HepG2 (cell line): ENCODE results near the gene FCER1G. TPM values are rescaled to one million over a fixed set of nuclear protein-coding genes. Genes with fewer than 3 reads are reported as not detected.

Source experiments
- BRF2 ChIP-seq: sonication (generic); formaldehyde crosslinking; IDR thresholded peaks from 2 replicates; pipeline ENCODE4 v1.8.1; 2022; ENCODE audit warnings: mild to moderate bottlenecking, missing genetic modification reagents
- ESRRA ChIP-seq: sonication (generic); formaldehyde crosslinking; IDR thresholded peaks from 2 replicates; pipeline ENCODE4 v1.5.1; 2020; ENCODE audit warnings: mild to moderate bottlenecking, low read depth, missing genetic modification reagents
- FOSL2 ChIP-seq: sonication (generic); formaldehyde crosslinking; IDR thresholded peaks from 2 replicates; pipeline ENCODE4 v1.4.0; 2020; ENCODE audit warnings: missing genetic modification reagents
- HMGA1 ChIP-seq: sonication (generic); formaldehyde crosslinking; conservative IDR thresholded peaks from 2 replicates; pipeline ENCODE4 v1.4.0; 2020; ENCODE audit warnings: missing genetic modification reagents
- JUN ChIP-seq: sonication (generic); formaldehyde crosslinking; IDR thresholded peaks from 2 replicates; pipeline ENCODE4 v1.4.0; 2020; ENCODE audit warnings: mild to moderate bottlenecking, missing genetic modification reagents
- MED1 ChIP-seq: sonication (generic); formaldehyde crosslinking; IDR thresholded peaks from 2 replicates; pipeline ENCODE4 v1.4.0; 2020; ENCODE audit warnings: missing genetic modification reagents
- MLLT10 ChIP-seq: sonication (generic); formaldehyde crosslinking; IDR thresholded peaks from 2 replicates; pipeline ENCODE4 v1.4.0; 2020; ENCODE audit warnings: missing genetic modification reagents
- RNF2 ChIP-seq: fragments of 450-650 bp; conservative IDR thresholded peaks from 2 replicates; pipeline ENCODE4 v1.6.1; 2016; ENCODE audit warnings: low read depth
- SIN3A ChIP-seq: IDR thresholded peaks from 2 replicates; pipeline ENCODE4 v1.6.1; 2011; ENCODE audit warnings: low read depth, mild to moderate bottlenecking, control low read depth, low read length, borderline replicate concordance
- SMARCC2 ChIP-seq: fragments of 450-650 bp; IDR thresholded peaks from 2 replicates; pipeline ENCODE4 v1.6.1; 2017; ENCODE audit warnings: antibody characterized with exemption, mild to moderate bottlenecking
- TEAD3 ChIP-seq: optimal IDR thresholded peaks from 2 replicates; pipeline ENCODE3; 2016; ENCODE audit warnings: borderline replicate concordance
- THAP11 ChIP-seq: IDR thresholded peaks from 2 replicates; pipeline ENCODE4 v1.6.1; 2016; ENCODE audit warnings: missing biosample characterization, missing genetic modification reagents
- THAP8 ChIP-seq: sonication (generic); formaldehyde crosslinking; IDR thresholded peaks from 2 replicates; pipeline ENCODE4 v1.5.1; 2020; ENCODE audit warnings: missing genetic modification reagents, mild to moderate bottlenecking, borderline replicate concordance
- ZNF121 ChIP-seq: sonication (generic); formaldehyde crosslinking; IDR thresholded peaks from 2 replicates; pipeline ENCODE4 v1.5.0; 2020; ENCODE audit warnings: mild to moderate bottlenecking, missing genetic modification reagents
- ZNF160 ChIP-seq: sonication (generic); formaldehyde crosslinking; IDR thresholded peaks from 2 replicates; pipeline ENCODE4 v1.8.0; 2022; ENCODE audit warnings: mild to moderate bottlenecking, inconsistent platforms, missing genetic modification reagents
- ZNF558 ChIP-seq: sonication (generic); formaldehyde crosslinking; IDR thresholded peaks from 2 replicates; pipeline ENCODE4 v1.9.0; 2022; ENCODE audit warnings: mild to moderate bottlenecking, missing genetic modification reagents, borderline replicate concordance
- ZNF629 ChIP-seq: sonication (generic); formaldehyde crosslinking; conservative IDR thresholded peaks from 2 replicates; pipeline ENCODE4 v1.5.0; 2020; ENCODE audit warnings: missing genetic modification reagents
- ZNF792 ChIP-seq: IDR thresholded peaks from 2 replicates; pipeline ENCODE4 v1.6.1; 2016
- ZNF816 ChIP-seq: sonication (generic); formaldehyde crosslinking; IDR thresholded peaks from 2 replicates; pipeline ENCODE4 v1.8.0; 2022; ENCODE audit warnings: missing genetic modification reagents, mild to moderate bottlenecking, borderline replicate concordance
- polyA plus RNA-seq, 8 experiments: library from polyadenylated mRNA; depleted of rRNA in 3 of 8; stranded (reverse) in 7 of 8; unstranded in 1 of 8; fragments of >200 nt; fragmentation: Illumina TruSeq in 4 of 8; extraction: Trizol in 4 of 8; gene quantifications; 2 replicates each; pipeline versions ENCODE4 v1.2.1 to v1.2.3, GENCODE V29; 2011 to 2016; ENCODE audit warnings: low read depth in 4 of 8, missing spikeins in 1 of 8, mixed read lengths in 1 of 8; ENCODE audit not compliant: insufficient read depth in 1 of 8
- total RNA-seq, 5 experiments: library from RNA; depleted of rRNA; stranded (reverse); fragments of >200 nt; fragmentation: Illumina TruSeq; extraction: Trizol; gene quantifications; 2 replicates each; pipeline ENCODE4 v1.2.3, GENCODE V29; 2016; ENCODE audit warnings: low read depth in 1 of 5
- TF ChIP-seq, protein P1 (sequence below): sonication (generic); formaldehyde crosslinking; IDR thresholded peaks from 2 replicates; pipeline ENCODE4 v1.4.0; 2020; ENCODE audit warnings: missing genetic modification reagents
- TF ChIP-seq, protein P2 (sequence below): sonication (generic); formaldehyde crosslinking; IDR thresholded peaks from 2 replicates; pipeline ENCODE4 v1.4.0; 2020; ENCODE audit warnings: missing genetic modification reagents, mild to moderate bottlenecking, borderline replicate concordance
- TF ChIP-seq, protein P3 (sequence below): sonication (generic); formaldehyde crosslinking; IDR thresholded peaks from 2 replicates; pipeline ENCODE4 v1.9.0; 2022; ENCODE audit warnings: low read depth, missing genetic modification reagents

FCER1G gene
- total and polyA plus RNA-seq, 2 of the 13 experiments (the other 11 are each of a cell fraction or from before 2014, with no cell fraction given), result 1.3 to 6.4 TPM

DNA sequence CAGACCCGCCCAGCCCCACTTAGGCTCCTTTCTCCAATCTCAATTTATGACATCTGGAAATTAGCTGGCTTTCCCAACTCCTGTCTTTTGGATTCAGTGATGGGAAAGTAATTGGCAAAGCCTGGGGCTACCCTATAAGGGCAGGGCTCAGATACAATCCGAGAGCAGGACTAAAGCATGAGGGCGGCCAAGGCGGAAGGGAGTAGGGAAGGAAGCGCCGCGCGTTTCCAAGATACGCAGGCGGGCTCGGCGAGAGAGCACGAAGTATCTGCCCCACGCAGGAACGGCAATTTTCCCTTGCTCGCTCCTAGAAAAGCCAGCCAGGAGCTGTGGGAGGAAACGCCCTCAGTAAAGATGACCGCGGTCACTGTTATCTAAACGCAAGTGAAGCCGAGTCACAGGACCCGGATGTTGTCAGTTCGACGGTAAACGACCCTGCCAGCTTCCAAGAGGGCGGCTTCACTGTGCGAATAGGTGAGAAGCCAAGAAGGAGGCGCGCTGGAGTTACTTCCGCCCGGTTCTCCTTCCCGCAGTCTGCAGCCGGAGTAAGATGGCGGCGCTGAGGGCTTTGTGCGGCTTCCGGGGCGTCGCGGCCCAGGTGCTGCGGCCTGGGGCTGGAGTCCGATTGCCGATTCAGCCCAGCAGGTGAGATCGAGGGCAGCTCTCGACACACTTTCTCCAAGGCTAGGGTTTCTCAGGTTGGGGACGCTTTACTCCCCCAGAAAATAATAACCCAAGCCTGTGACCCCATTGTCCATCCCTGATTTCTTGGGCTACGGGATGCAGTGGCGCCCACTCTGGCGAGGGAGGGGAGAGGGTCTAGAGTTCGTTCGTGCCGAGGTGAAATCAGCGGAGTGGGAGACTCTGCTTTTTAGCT lies 13.0 kb upstream of the FCER1G start, which contains the start of gene NDUFS2 (continued):
- TF ChIP-seq, protein P1, sequence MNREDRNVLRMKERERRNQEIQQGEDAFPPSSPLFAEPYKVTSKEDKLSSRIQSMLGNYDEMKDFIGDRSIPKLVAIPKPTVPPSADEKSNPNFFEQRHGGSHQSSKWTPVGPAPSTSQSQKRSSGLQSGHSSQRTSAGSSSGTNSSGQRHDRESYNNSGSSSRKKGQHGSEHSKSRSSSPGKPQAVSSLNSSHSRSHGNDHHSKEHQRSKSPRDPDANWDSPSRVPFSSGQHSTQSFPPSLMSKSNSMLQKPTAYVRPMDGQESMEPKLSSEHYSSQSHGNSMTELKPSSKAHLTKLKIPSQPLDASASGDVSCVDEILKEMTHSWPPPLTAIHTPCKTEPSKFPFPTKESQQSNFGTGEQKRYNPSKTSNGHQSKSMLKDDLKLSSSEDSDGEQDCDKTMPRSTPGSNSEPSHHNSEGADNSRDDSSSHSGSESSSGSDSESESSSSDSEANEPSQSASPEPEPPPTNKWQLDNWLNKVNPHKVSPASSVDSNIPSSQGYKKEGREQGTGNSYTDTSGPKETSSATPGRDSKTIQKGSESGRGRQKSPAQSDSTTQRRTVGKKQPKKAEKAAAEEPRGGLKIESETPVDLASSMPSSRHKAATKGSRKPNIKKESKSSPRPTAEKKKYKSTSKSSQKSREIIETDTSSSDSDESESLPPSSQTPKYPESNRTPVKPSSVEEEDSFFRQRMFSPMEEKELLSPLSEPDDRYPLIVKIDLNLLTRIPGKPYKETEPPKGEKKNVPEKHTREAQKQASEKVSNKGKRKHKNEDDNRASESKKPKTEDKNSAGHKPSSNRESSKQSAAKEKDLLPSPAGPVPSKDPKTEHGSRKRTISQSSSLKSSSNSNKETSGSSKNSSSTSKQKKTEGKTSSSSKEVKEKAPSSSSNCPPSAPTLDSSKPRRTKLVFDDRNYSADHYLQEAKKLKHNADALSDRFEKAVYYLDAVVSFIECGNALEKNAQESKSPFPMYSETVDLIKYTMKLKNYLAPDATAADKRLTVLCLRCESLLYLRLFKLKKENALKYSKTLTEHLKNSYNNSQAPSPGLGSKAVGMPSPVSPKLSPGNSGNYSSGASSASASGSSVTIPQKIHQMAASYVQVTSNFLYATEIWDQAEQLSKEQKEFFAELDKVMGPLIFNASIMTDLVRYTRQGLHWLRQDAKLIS (CRISPR knock-in tag), result no peak
- 0 out of 2 replicates have a peak, but pooled peaks have one; percentile 77 for TF ChIP-seq BRF2 (CRISPR knock-in tag)
- peak; percentile 55 for TF ChIP-seq MED1 (CRISPR knock-in tag)
- TF ChIP-seq THAP8 (CRISPR knock-in tag), result no peak
- no peak for TF ChIP-seq ZNF816
- TF ChIP-seq, protein P2, sequence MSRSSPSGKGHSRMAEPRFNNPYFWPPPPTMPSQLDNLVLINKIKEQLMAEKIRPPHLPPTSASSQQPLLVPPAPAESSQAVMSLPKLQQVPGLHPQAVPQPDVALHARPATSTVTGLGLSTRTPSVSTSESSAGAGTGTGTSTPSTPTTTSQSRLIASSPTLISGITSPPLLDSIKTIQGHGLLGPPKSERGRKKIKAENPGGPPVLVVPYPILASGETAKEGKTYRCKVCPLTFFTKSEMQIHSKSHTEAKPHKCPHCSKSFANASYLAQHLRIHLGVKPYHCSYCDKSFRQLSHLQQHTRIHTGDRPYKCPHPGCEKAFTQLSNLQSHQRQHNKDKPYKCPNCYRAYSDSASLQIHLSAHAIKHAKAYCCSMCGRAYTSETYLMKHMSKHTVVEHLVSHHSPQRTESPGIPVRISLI, result no peak
- no peak for TF ChIP-seq SIN3A
- TF ChIP-seq ZNF792 (CRISPR knock-in tag), result peak; percentile 54; the same call in 1 of the 2 replicates
- TF ChIP-seq, protein P3, sequence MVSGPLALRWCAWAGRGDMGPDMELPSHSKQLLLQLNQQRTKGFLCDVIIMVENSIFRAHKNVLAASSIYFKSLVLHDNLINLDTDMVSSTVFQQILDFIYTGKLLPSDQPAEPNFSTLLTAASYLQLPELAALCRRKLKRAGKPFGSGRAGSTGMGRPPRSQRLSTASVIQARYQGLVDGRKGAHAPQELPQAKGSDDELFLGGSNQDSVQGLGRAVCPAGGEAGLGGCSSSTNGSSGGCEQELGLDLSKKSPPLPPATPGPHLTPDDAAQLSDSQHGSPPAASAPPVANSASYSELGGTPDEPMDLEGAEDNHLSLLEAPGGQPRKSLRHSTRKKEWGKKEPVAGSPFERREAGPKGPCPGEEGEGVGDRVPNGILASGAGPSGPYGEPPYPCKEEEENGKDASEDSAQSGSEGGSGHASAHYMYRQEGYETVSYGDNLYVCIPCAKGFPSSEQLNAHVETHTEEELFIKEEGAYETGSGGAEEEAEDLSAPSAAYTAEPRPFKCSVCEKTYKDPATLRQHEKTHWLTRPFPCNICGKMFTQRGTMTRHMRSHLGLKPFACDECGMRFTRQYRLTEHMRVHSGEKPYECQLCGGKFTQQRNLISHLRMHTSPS (CRISPR knock-in tag), result no peak
- TF ChIP-seq RNF2, result no peak
- TF ChIP-seq TEAD3 (CRISPR knock-in tag), result peak; percentile 20
- TF ChIP-seq ESRRA (CRISPR knock-in tag), result peak; percentile 61; the same call in 1 of the 2 replicates
- no peak for TF ChIP-seq HMGA1 (CRISPR knock-in tag)
- TF ChIP-seq FOSL2 (CRISPR knock-in tag), result no peak
- peak; percentile 54; the same call in 1 of the 2 replicates for TF ChIP-seq ZNF160
- TF ChIP-seq ZNF629 (CRISPR knock-in tag), result no peak
- TF ChIP-seq JUN (CRISPR knock-in tag), result no peak
- peak; percentile 89 for TF ChIP-seq THAP11 (CRISPR knock-in tag)
- TF ChIP-seq ZNF558 (CRISPR knock-in tag), result 0 out of 2 replicates have a peak, but pooled peaks have one; percentile 6
- no peak for TF ChIP-seq SMARCC2
- TF ChIP-seq ZNF121 (CRISPR knock-in tag), result no peak
- TF ChIP-seq MLLT10 (CRISPR knock-in tag), result 0 out of 2 replicates have a peak, but pooled peaks have one; percentile 43
